ENCODE data around the gene CES3.
A peak's percentile ranks its signal among the peaks of the same experiment; 100 is the strongest.

The CES3 gene

GRCh38 chr16:66961065-66961744 lies at the start of gene CES3:
CES3 (plus strand) TSS chr16:66961266; CDS start chr16:66961308, 42 bp downstream.
- DNase-seq (ENCODE audit: low read depth): peak; percentile 37

GRCh38 chr16:66911801-66912200 lies 49.3 kb upstream of the CES3 start:
- no peak for DNase-seq (ENCODE audit: low read depth)

- no peak for DNase-seq (ENCODE audit: low read depth)
These were observed 48.0 kb upstream of the CES3 start for GRCh38 chr16:66913081-66913480.

- DNase-seq (ENCODE audit: low read depth): no peak
These were observed 47.4 kb upstream of the CES3 start for GRCh38 chr16:66913711-66914110.

GRCh38 chr16:66914541-66914940 lies 46.5 kb upstream of the CES3 start:
- DNase-seq (ENCODE audit: low read depth): no peak

GRCh38 chr16:66915041-66915440 lies 46.0 kb upstream of the CES3 start:
- DNase-seq (ENCODE audit: low read depth): no peak

GRCh38 chr16:66916518-66916917 lies 44.5 kb upstream of the CES3 start:
- DNase-seq (ENCODE audit: low read depth): no peak

GRCh38 chr16:66917741-66918140 lies 43.3 kb upstream of the CES3 start:
- no peak for DNase-seq (ENCODE audit: low read depth)

GRCh38 chr16:66918355-66918754 lies 42.7 kb upstream of the CES3 start:
- no peak for DNase-seq (ENCODE audit: low read depth)

GRCh38 chr16:66918803-66919568 lies 42.1 kb upstream of the CES3 start, which contains the start of gene CDH16:
CDH16 (minus strand) TSS chr16:66918885; CDS start chr16:66918065, 820 bp downstream.
- no peak for DNase-seq (ENCODE audit: low read depth)

GRCh38 chr16:66919569-66920298 lies 41.3 kb upstream of the CES3 start:
- no peak for DNase-seq (ENCODE audit: low read depth)

GRCh38 chr16:66920299-66920590 lies 40.8 kb upstream of the CES3 start:
- DNase-seq (ENCODE audit: low read depth): no peak

GRCh38 chr16:66920924-66921680 lies 40.0 kb upstream of the CES3 start:
- DNase-seq (ENCODE audit: low read depth): no peak

GRCh38 chr16:66921729-66922450 lies 39.2 kb upstream of the CES3 start:
- no peak for DNase-seq (ENCODE audit: low read depth)

GRCh38 chr16:66923247-66923731 lies 37.8 kb upstream of the CES3 start:
- DNase-seq (ENCODE audit: low read depth): no peak

GRCh38 chr16:66923866-66924265 lies 37.2 kb upstream of the CES3 start:
- no peak for DNase-seq (ENCODE audit: low read depth)

- no peak for DNase-seq (ENCODE audit: low read depth)
These were observed 36.3 kb upstream of the CES3 start for GRCh38 chr16:66924527-66925321.

GRCh38 chr16:66925322-66925840 lies 35.7 kb upstream of the CES3 start, which contains the start of gene RRAD:
RRAD (minus strand) TSS chr16:66925535; CDS start chr16:66925179, 356 bp downstream.
- no peak for DNase-seq (ENCODE audit: low read depth)

GRCh38 chr16:66926171-66926947 lies 34.7 kb upstream of the CES3 start:
- no peak for DNase-seq (ENCODE audit: low read depth)

Measured in stimulated activated CD4-positive, alpha-beta T cell treated with anti-CD3 and anti-CD28 coated beads, Interleukin-2, amount 100 ng/mL, for 4 hours (primary cell).